ENCODE results near the gene ABCA1.

ABCA1 gene

DNA sequence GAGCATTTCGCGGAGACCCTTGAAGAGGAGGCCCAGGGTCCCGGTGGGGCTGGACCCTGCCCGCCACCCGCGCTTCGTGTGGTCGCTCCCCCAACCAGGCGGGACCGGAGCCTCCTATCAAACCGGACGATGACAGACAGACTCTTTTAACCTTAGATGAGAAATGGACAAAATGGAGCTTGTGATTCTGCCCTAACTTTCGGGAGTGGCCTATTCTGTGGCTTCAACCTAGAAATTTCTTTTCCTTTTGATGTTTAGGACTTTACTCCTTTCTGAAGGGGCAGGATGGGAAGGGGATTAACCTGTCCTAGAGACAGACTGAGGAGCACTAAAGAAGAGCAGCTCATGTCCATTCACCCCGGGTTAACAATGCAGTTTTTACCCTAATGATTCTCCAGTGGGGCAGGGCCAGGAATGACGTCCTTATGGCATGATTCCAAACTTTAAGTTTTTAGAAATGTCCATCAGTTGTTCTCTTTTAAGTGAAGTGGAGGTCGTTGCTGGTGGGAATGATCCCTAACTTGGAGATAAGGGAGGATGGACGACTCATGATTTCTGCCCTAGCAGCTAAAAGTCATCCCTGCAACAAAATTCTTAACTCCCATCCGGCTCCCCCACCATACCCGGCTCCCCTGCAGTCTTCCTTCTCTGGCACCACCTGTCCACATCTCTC lies 179.5 kb downstream of the ABCA1 start:
- no peaks in the 10 kb centered on the region for H3K4me1 ChIP-seq
- H3K36me3 ChIP-seq (ENCODE audit: control insufficient read depth, insufficient read depth, low read length), result no peaks in the 10 kb centered on the region
- TF ChIP-seq, protein P1, sequence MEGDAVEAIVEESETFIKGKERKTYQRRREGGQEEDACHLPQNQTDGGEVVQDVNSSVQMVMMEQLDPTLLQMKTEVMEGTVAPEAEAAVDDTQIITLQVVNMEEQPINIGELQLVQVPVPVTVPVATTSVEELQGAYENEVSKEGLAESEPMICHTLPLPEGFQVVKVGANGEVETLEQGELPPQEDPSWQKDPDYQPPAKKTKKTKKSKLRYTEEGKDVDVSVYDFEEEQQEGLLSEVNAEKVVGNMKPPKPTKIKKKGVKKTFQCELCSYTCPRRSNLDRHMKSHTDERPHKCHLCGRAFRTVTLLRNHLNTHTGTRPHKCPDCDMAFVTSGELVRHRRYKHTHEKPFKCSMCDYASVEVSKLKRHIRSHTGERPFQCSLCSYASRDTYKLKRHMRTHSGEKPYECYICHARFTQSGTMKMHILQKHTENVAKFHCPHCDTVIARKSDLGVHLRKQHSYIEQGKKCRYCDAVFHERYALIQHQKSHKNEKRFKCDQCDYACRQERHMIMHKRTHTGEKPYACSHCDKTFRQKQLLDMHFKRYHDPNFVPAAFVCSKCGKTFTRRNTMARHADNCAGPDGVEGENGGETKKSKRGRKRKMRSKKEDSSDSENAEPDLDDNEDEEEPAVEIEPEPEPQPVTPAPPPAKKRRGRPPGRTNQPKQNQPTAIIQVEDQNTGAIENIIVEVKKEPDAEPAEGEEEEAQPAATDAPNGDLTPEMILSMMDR (IDR thresholded peaks at IDR 0.05), result no peak
- H3K9me3 ChIP-seq (ENCODE audit: control insufficient read depth, low read length), result no peaks in the 10 kb centered on the region
- no peaks in the 10 kb centered on the region for H3K79me2 ChIP-seq
- peak overlapping the region; percentile 95 for H3K4me3 ChIP-seq (ENCODE audit: low read depth, low read length)
- H3K4me2 ChIP-seq (ENCODE audit: low read length), result peak overlapping the region; percentile 90
- H2AFZ ChIP-seq, result peak overlapping the region; percentile 94
- H3K27ac ChIP-seq, result peak overlapping the region; percentile 86
- H3K27me3 ChIP-seq (ENCODE audit: control insufficient read depth, insufficient read depth, low read length), result no peaks in the 10 kb centered on the region
- peak overlapping the region; percentile 37 for H3K9ac ChIP-seq

- peak within 1 kb of the TSS; percentile 37 for H3K9ac ChIP-seq
- TF ChIP-seq, protein P1 (IDR thresholded peaks at IDR 0.05), result no peak
Observed at GRCh38 chr9:104747565-104748358, 180.2 kb downstream of the ABCA1 start, which contains the start of gene NIPSNAP3A. NIPSNAP3A (plus strand) TSS chr9:104747683; CDS start chr9:104747793, 110 bp downstream.

DNA sequence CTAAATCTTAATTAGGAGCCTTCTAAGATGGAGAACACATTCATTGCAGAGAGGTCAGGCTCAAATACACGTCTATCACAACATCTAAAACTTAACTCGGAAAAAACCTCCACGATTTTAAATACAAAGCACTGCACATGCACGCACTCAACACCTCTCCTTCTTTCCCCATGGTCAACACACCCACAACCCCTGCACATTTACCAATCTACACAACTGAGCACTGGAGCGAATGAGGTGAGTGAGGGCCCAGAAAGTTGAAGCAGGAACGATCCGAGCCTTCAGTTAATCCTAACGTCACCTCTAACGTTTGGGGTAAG lies 180.8 kb downstream of the ABCA1 start:
- peak overlapping the region; percentile 94 for H2AFZ ChIP-seq
- H3K4me3 ChIP-seq (ENCODE audit: low read depth, low read length), result peak overlapping the region; percentile 95
- H3K4me2 ChIP-seq (ENCODE audit: low read length), result peak overlapping the region; percentile 90
- TF ChIP-seq, protein P1 (IDR thresholded peaks at IDR 0.05), result no peak
- peak overlapping the region; percentile 37 for H3K9ac ChIP-seq
- no peaks in the 10 kb centered on the region for H3K27me3 ChIP-seq (ENCODE audit: control insufficient read depth, insufficient read depth, low read length)
- no peaks in the 10 kb centered on the region for H3K4me1 ChIP-seq
- no peaks in the 10 kb centered on the region for H3K36me3 ChIP-seq (ENCODE audit: control insufficient read depth, insufficient read depth, low read length)
- H3K9me3 ChIP-seq (ENCODE audit: control insufficient read depth, low read length), result no peaks in the 10 kb centered on the region
- peak overlapping the region; percentile 86 for H3K27ac ChIP-seq
- H3K79me2 ChIP-seq, result no peaks in the 10 kb centered on the region

More at GRCh38 chr9:104747565-104748358, 180.2 kb downstream of the ABCA1 start, which contains the start of gene NIPSNAP3A:
- Histone ChIP-seq H3K4me2 (ENCODE audit: low read length) (peak within 1 kb of the TSS; percentile 90), H3K36me3 (ENCODE audit: control insufficient read depth, insufficient read depth, low read length) (no peaks in the 10 kb centered on the region), H3K4me1 (no peaks in the 10 kb centered on the region), H3K27me3 (ENCODE audit: control insufficient read depth, insufficient read depth, low read length) (no peaks in the 10 kb centered on the region), H2AFZ (peak within 1 kb of the TSS; percentile 94), H3K4me3 (ENCODE audit: low read depth, low read length) (peak within 1 kb of the TSS; percentile 95), H3K9me3 (ENCODE audit: control insufficient read depth, low read length) (no peaks in the 10 kb centered on the region), H3K79me2 (no peaks in the 10 kb centered on the region), H3K27ac (peak within 1 kb of the TSS; percentile 86)

- no peaks in the 10 kb centered on the region for H3K27me3 ChIP-seq (ENCODE audit: control insufficient read depth, insufficient read depth, low read length)
- H3K4me1 ChIP-seq, result no peaks in the 10 kb centered on the region
- no peaks in the 10 kb centered on the region for H3K9me3 ChIP-seq (ENCODE audit: control insufficient read depth, low read length)
- peak overlapping the region; percentile 94 for H2AFZ ChIP-seq
- H3K4me3 ChIP-seq (ENCODE audit: low read depth, low read length), result peak overlapping the region; percentile 95
- no peaks in the 10 kb centered on the region for H3K36me3 ChIP-seq (ENCODE audit: control insufficient read depth, insufficient read depth, low read length)
- peak overlapping the region; percentile 90 for H3K4me2 ChIP-seq (ENCODE audit: low read length)
- H3K9ac ChIP-seq, result no peak overlapping the region
- TF ChIP-seq, protein P1 (IDR thresholded peaks at IDR 0.05), result no peak
- H3K27ac ChIP-seq, result peak overlapping the region; percentile 86
- H3K79me2 ChIP-seq, result no peaks in the 10 kb centered on the region
Observed at GRCh38 chr9:104746798-104747197, 181.2 kb downstream of the ABCA1 start.
